Testis (tissue), 2 donors: ENCODE measurements around the gene OTUB1.

Experiments
- CTCF ChIP-seq, 3 experiments: fragments of 450-650 bp in 2 of 3; fragments of 200-600 bp in 1 of 3; sonication (generic) in 1 of 3; IDR thresholded peaks; one replicate each; pipeline ENCODE4 v1.5.1; 2016 to 2019; ENCODE audit warnings: antibody characterized with exemption in 3 of 3, mild to moderate bottlenecking in 2 of 3, moderate library complexity in 1 of 3
- POLR2A ChIP-seq: fragments of 450-650 bp; IDR thresholded peaks from one replicate; pipeline ENCODE4 v1.6.1; 2017; ENCODE audit warnings: antibody characterized with exemption, mild to moderate bottlenecking, moderate library complexity

GRCh38 chr11:64008283-64008913 lies 22.2 kb downstream of the OTUB1 start:
- TF ChIP-seq CTCF (IDR thresholded peaks at IDR 0.05), result no peak
- TF ChIP-seq POLR2A, result no peak
